HEK293 (cell line): Measurements from ENCODE around the gene RPL23.

Experiments
- EGR2 ChIP-seq: fragments of 450-650 bp; formaldehyde crosslinking; IDR thresholded peaks from 2 replicates; pipeline ENCODE4 v1.5.1; 2016; ENCODE audit warnings: low read depth, missing biosample characterization, missing genetic modification characterization
- FEZF1 ChIP-seq: fragments of 450-650 bp; formaldehyde crosslinking; IDR thresholded peaks from 2 replicates; pipeline ENCODE4 v1.5.1; 2016; ENCODE audit warnings: missing biosample characterization, missing genetic modification characterization
- KLF17 ChIP-seq: fragments of 450-650 bp; formaldehyde crosslinking; IDR thresholded peaks from 2 replicates; pipeline ENCODE4 v1.5.1; 2016; ENCODE audit warnings: missing biosample characterization, missing genetic modification characterization
- PBX3 ChIP-seq: sonication (generic); formaldehyde crosslinking; IDR thresholded peaks from 2 replicates; pipeline ENCODE4 v1.8.1; 2022; ENCODE audit warnings: mild to moderate bottlenecking, moderate library complexity, missing genetic modification reagents
- PRDM10 ChIP-seq: fragments of 450-650 bp; formaldehyde crosslinking; IDR thresholded peaks from 2 replicates; pipeline ENCODE4 v1.5.1; 2016; ENCODE audit warnings: missing biosample characterization, missing genetic modification characterization
- SCRT1 ChIP-seq: fragments of 450-650 bp; formaldehyde crosslinking; IDR thresholded peaks from 2 replicates; pipeline ENCODE4 v1.5.1; 2016; ENCODE audit warnings: missing biosample characterization, missing genetic modification characterization, borderline replicate concordance
- SETDB1 ChIP-seq: IDR thresholded peaks from one replicate; pipeline ENCODE4 v1.6.1; 2017; ENCODE audit warnings: mild to moderate bottlenecking, low read length, moderate library complexity, mixed read lengths; ENCODE audit not compliant: insufficient read length
- TRIM28 ChIP-seq: IDR thresholded peaks from 2 replicates; pipeline ENCODE4 v1.6.1; 2011; ENCODE audit warnings: low read length, control low read depth, borderline replicate concordance
- ZBTB11 ChIP-seq: fragments of 450-650 bp; formaldehyde crosslinking; conservative IDR thresholded peaks from 2 replicates; pipeline ENCODE4 v1.5.1; 2016; ENCODE audit warnings: low read depth, missing biosample characterization, missing genetic modification characterization
- ZBTB48 ChIP-seq: fragments of 450-650 bp; formaldehyde crosslinking; IDR thresholded peaks from 2 replicates; pipeline ENCODE4 v1.5.1; 2016; ENCODE audit warnings: missing biosample characterization, missing genetic modification characterization
- ZBTB8A ChIP-seq: fragments of 450-650 bp; formaldehyde crosslinking; IDR thresholded peaks from 2 replicates; pipeline ENCODE4 v1.5.1; 2016; ENCODE audit warnings: missing biosample characterization, missing genetic modification characterization
- ZNF132 ChIP-seq: fragments of 450-650 bp; formaldehyde crosslinking; IDR thresholded peaks from 2 replicates; pipeline ENCODE4 v1.5.1; 2017; ENCODE audit warnings: missing biosample characterization, missing genetic modification characterization, borderline replicate concordance
- ZNF155 ChIP-seq: fragments of 450-650 bp; formaldehyde crosslinking; IDR thresholded peaks from 2 replicates; pipeline ENCODE4 v1.5.1; 2016; ENCODE audit warnings: missing biosample characterization, missing genetic modification characterization
- ZNF214 ChIP-seq: fragments of 450-650 bp; formaldehyde crosslinking; IDR thresholded peaks from 2 replicates; pipeline ENCODE4 v1.5.1; 2017; ENCODE audit warnings: missing biosample characterization, mild to moderate bottlenecking, missing genetic modification characterization, borderline replicate concordance
- ZNF239 ChIP-seq: fragments of 450-650 bp; formaldehyde crosslinking; IDR thresholded peaks from 2 replicates; pipeline ENCODE4 v1.5.1; 2016; ENCODE audit warnings: missing biosample characterization, missing genetic modification characterization
- ZNF350 ChIP-seq: fragments of 450-650 bp; formaldehyde crosslinking; IDR thresholded peaks from 2 replicates; pipeline ENCODE4 v1.5.0; 2017; ENCODE audit warnings: missing biosample characterization, mild to moderate bottlenecking, missing genetic modification characterization
- ZNF48 ChIP-seq: fragments of 450-650 bp; formaldehyde crosslinking; IDR thresholded peaks from 2 replicates; pipeline ENCODE4 v1.5.1; 2016; ENCODE audit warnings: missing biosample characterization, missing genetic modification characterization
- ZNF501 ChIP-seq: fragments of 450-650 bp; formaldehyde crosslinking; IDR thresholded peaks from 2 replicates; pipeline ENCODE4 v1.5.1; 2016; ENCODE audit warnings: missing biosample characterization, missing genetic modification characterization
- ZNF544 ChIP-seq: fragments of 450-650 bp; formaldehyde crosslinking; IDR thresholded peaks from 2 replicates; pipeline ENCODE4 v1.5.0; 2017; ENCODE audit warnings: missing biosample characterization, missing genetic modification characterization
- ZNF585B ChIP-seq: fragments of 450-650 bp; formaldehyde crosslinking; IDR thresholded peaks from 2 replicates; pipeline ENCODE4 v1.5.1; 2016; ENCODE audit warnings: missing biosample characterization, missing genetic modification characterization
- ZNF596 ChIP-seq: fragments of 450-650 bp; IDR thresholded peaks from 2 replicates; pipeline ENCODE4 v1.5.0; 2018; ENCODE audit warnings: missing biosample characterization, mild to moderate bottlenecking, missing genetic modification characterization, moderate library complexity
- ZNF600 ChIP-seq: fragments of 450-650 bp; formaldehyde crosslinking; IDR thresholded peaks from 2 replicates; pipeline ENCODE4 v1.5.1; 2016; ENCODE audit warnings: missing biosample characterization, missing genetic modification characterization
- ZNF670 ChIP-seq: fragments of 450-650 bp; formaldehyde crosslinking; IDR thresholded peaks from 2 replicates; pipeline ENCODE4 v1.5.1; 2016; ENCODE audit warnings: missing biosample characterization, missing genetic modification characterization, low read depth
- ZNF707 ChIP-seq: fragments of 450-650 bp; formaldehyde crosslinking; IDR thresholded peaks from 2 replicates; pipeline ENCODE4 v1.5.1; 2016; ENCODE audit warnings: missing biosample characterization, missing genetic modification characterization
- ZNF777 ChIP-seq: fragments of 450-650 bp; formaldehyde crosslinking; IDR thresholded peaks from 2 replicates; pipeline ENCODE4 v1.5.1; 2017; ENCODE audit warnings: missing biosample characterization, missing genetic modification characterization, borderline replicate concordance
- ZNF785 ChIP-seq: fragments of 450-650 bp; formaldehyde crosslinking; IDR thresholded peaks from 2 replicates; pipeline ENCODE4 v1.5.1; 2016; ENCODE audit warnings: missing biosample characterization, missing genetic modification characterization
- ZSCAN18 ChIP-seq: fragments of 450-650 bp; formaldehyde crosslinking; IDR thresholded peaks from 2 replicates; pipeline ENCODE4 v1.5.1; 2016; ENCODE audit warnings: missing biosample characterization, missing genetic modification characterization
- TF ChIP-seq, protein P1 (sequence below): fragments of 450-650 bp; formaldehyde crosslinking; IDR thresholded peaks from 2 replicates; pipeline ENCODE4 v1.5.1; 2017; ENCODE audit warnings: missing biosample characterization, missing genetic modification characterization

Gene RPL23

DNA sequence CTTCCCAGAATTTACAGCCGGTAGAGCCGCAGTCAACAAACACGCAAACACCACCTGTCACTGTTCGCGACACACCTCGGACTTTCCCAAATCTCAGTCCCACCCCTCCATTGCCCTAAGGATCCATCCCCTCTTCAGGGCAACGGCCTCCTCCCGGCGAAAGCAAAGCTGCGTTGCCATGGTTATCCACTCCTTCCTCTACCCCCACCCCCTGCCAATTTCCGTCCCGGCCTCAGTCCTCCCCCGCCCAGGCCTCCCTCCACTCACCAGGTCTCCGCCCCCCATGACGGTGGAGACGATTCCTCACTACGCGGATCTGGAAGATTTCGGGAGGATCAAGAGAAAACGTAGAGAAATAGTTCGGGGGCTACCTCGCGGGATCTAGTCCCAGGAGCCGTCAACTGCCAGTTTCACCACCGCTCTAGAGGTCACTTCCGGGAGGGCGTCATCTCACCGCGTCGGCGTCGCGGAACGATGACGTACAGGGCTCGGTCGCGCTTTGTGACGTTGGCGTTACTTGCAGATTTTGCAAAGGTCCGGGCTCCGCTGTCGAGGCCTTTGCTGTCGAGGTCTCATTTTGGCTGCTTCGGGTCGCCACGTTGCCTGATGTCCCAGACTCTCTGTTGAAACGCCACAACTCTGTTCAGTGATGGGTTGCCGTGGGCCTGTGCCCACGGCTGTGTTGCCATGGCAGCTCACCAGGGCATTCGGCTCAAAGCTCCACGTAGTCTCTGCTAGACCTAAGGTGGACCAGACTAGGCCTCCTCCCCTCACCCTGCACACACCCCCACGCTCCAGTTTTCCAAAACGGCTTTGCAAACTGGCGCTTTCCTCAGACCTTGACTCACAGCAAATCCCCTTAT, 28.4 kb downstream of the RPL23 start, which contains the start of gene CWC25 (continued):
- TF ChIP-seq PBX3, result peak; percentile 46; the same call in 1 of the 2 replicates
- no peak for TF ChIP-seq ZNF544 (tag by site-specific recombination)
- TF ChIP-seq ZBTB8A (tag by site-specific recombination), result peak; percentile 49; the same call in 1 of the 2 replicates
- no peak for TF ChIP-seq SETDB1
- TF ChIP-seq ZNF239 (tag by site-specific recombination), result no peak
- TF ChIP-seq EGR2, result no peak; the same call in none of the 2 replicates
- TF ChIP-seq FEZF1 (tag by site-specific recombination), result no peak
- TF ChIP-seq ZNF501, result peak; percentile 90; the same call in 1 of the 2 replicates
- no peak for TF ChIP-seq ZNF214 (tag by site-specific recombination)
- no peak for TF ChIP-seq ZNF48 (tag by site-specific recombination)
- TF ChIP-seq ZNF155 (tag by site-specific recombination), result no peak
- peak; percentile 77 for TF ChIP-seq ZNF600
- TF ChIP-seq ZNF585B (tag by site-specific recombination), result no peak
- TF ChIP-seq ZNF785, result no peak
- no peak for TF ChIP-seq SCRT1 (tag by site-specific recombination)
- peak; percentile 91 for TF ChIP-seq ZBTB11 (tag by site-specific recombination)
- TF ChIP-seq ZNF707 (tag by site-specific recombination), result no peak
- no peak for TF ChIP-seq ZNF350 (tag by site-specific recombination)
- no peak for TF ChIP-seq ZBTB48
- no peak for TF ChIP-seq ZNF777 (tag by site-specific recombination)
- TF ChIP-seq ZNF132 (tag by site-specific recombination), result no peak
- peak; percentile 47 for TF ChIP-seq PRDM10 (tag by site-specific recombination)
- no peak for TF ChIP-seq ZSCAN18 (tag by site-specific recombination)
- TF ChIP-seq TRIM28, result no peak; the same call in 1 of the 2 replicates
- TF ChIP-seq KLF17 (tag by site-specific recombination), result peak; percentile 88
- no peak for TF ChIP-seq ZNF670 (tag by site-specific recombination)
- no peak for TF ChIP-seq ZNF596 (tag by site-specific recombination)
- TF ChIP-seq, protein P1, sequence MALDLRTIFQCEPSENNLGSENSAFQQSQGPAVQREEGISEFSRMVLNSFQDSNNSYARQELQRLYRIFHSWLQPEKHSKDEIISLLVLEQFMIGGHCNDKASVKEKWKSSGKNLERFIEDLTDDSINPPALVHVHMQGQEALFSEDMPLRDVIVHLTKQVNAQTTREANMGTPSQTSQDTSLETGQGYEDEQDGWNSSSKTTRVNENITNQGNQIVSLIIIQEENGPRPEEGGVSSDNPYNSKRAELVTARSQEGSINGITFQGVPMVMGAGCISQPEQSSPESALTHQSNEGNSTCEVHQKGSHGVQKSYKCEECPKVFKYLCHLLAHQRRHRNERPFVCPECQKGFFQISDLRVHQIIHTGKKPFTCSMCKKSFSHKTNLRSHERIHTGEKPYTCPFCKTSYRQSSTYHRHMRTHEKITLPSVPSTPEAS (tag by site-specific recombination), result peak; percentile 57; the same call in 1 of the 2 replicates
